A673 (cell line): ENCODE measurements around the gene LNX1.

Experiments used
- EZH2 ChIP-seq: fragments of 200-600 bp; sonication (generic); IDR thresholded peaks from 2 replicates; pipeline ENCODE4 v1.6.1; 2017; ENCODE audit warnings: borderline replicate concordance, low read depth, mild to moderate bottlenecking, mixed read lengths, antibody characterized with exemption, low read length; ENCODE audit not compliant: poor library complexity, severe bottlenecking
- TF ChIP-seq, protein P1 (sequence below): fragments of 300-800, 200-600 bp; sonication (generic); conservative IDR thresholded peaks from 2 replicates; pipeline ENCODE4 v1.5.1; 2017; ENCODE audit warnings: low read depth, mild to moderate bottlenecking, antibody characterized with exemption, low read length, moderate library complexity, mixed read lengths

DNA sequence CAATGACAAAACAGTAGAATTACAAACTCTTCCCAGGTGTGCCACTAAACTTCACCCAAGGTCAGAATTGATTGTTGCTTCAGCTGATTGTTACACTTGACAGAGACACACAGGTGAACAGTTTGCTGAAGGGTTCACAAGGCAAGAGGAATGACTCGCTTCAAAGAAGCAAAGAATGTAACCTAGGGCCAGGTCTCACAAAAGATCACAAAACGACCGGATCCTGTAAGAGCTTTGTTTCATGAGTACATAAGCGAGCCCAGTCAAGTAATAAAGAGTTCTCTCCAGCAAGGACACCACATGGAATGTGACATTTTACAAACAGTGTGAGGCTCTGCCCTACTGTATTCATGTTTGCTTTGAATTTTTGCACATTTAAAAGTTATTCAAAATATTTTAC is 9.1 kb downstream of the LNX1 start:
- TF ChIP-seq, protein P1, sequence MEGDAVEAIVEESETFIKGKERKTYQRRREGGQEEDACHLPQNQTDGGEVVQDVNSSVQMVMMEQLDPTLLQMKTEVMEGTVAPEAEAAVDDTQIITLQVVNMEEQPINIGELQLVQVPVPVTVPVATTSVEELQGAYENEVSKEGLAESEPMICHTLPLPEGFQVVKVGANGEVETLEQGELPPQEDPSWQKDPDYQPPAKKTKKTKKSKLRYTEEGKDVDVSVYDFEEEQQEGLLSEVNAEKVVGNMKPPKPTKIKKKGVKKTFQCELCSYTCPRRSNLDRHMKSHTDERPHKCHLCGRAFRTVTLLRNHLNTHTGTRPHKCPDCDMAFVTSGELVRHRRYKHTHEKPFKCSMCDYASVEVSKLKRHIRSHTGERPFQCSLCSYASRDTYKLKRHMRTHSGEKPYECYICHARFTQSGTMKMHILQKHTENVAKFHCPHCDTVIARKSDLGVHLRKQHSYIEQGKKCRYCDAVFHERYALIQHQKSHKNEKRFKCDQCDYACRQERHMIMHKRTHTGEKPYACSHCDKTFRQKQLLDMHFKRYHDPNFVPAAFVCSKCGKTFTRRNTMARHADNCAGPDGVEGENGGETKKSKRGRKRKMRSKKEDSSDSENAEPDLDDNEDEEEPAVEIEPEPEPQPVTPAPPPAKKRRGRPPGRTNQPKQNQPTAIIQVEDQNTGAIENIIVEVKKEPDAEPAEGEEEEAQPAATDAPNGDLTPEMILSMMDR, result no peak
- TF ChIP-seq EZH2, result no peak
